Upper lobe of right lung (tissue), 1 donor: ENCODE measurements around the gene SYNE1. TPM values are rescaled to one million over a fixed set of nuclear protein-coding genes. Genes with fewer than 3 reads are reported as not detected.

Source experiments
- ATAC-seq: fragments of 200-7000 bp; cut with Tn5 transposase; one replicate; pipeline ENCODE4 v1.9.1; 2020; ENCODE audit warnings: mild to moderate bottlenecking, moderate library complexity
- DNase-seq: peaks from one replicate; pipeline ENCODE4 v3.0.0-alpha.2; 2020
- H3K27ac ChIP-seq: fragments of 200-600 bp; one replicate; pipeline ENCODE4 v1.8.0; 2022
- H3K27me3 ChIP-seq: fragments of 200-600 bp; one replicate; pipeline ENCODE4 v1.8.0; 2022; ENCODE audit warnings: mild to moderate bottlenecking
- H3K36me3 ChIP-seq: fragments of 200-600 bp; one replicate; pipeline ENCODE4 v1.8.0; 2022
- H3K4me1 ChIP-seq: fragments of 200-600 bp; one replicate; pipeline ENCODE4 v1.8.0; 2022
- H3K4me3 ChIP-seq: fragments of 200-600 bp; one replicate; pipeline ENCODE4 v1.8.0; 2022; ENCODE audit warnings: mild to moderate bottlenecking
- H3K9me3 ChIP-seq: fragments of 200-600 bp; one replicate; pipeline ENCODE4 v1.8.0; 2022
- CTCF ChIP-seq: fragments of 200-600 bp; IDR thresholded peaks from one replicate; pipeline ENCODE4 v1.8.0; 2022; ENCODE audit warnings: antibody characterized with exemption
- intact Hi-C: fragments of 100-400 bp; cut with DNase I; formaldehyde crosslinking; loops from one replicate; pipeline ENCODE4 v1.11.0; 2022
- total RNA-seq: library from RNA; stranded (reverse); fragmentation: NEBNext Ultra II Directional; extraction: Animal tissue kit (Norgen Biotek cat#: 25700); gene quantifications from one replicate; pipeline ENCODE4 v1.2.1, GENCODE V29; 2021
- donor health status: DM: no; HTN: yes; CAD: no; lungs with severe emphysema.

Gene SYNE1
- total RNA-seq, 1 donor from 2014 or later = 168 TPM

- Histone ChIP-seq H3K27me3 (no peaks in the 10 kb centered on the region), H3K4me1 (no peaks in the 10 kb centered on the region), H3K36me3 (no peaks in the 10 kb centered on the region), H3K27ac (no peak overlapping the region), H3K4me3 (no peak overlapping the region), H3K9me3 (no peaks in the 10 kb centered on the region)
- ATAC-seq (no peak), DNase-seq (no peak)
- no peak for TF ChIP-seq CTCF
- intact Hi-C loops = no loop called here
These were observed 178.2 kb downstream of the SYNE1 start for GRCh38 chr6:152458648-152459644.

GRCh38 chr6:152457949-152458624, 179.1 kb downstream of the SYNE1 start:
- Histone ChIP-seq H3K27me3 (no peaks in the 10 kb centered on the region), H3K9me3 (no peaks in the 10 kb centered on the region), H3K27ac (no peak overlapping the region), H3K4me1 (no peaks in the 10 kb centered on the region), H3K4me3 (no peak overlapping the region), H3K36me3 (no peaks in the 10 kb centered on the region)
- intact Hi-C loops = no loop called here
- ATAC-seq (no peak), DNase-seq (no peak)
- no peak for TF ChIP-seq CTCF

GRCh38 chr6:152454003-152454402, 183.2 kb downstream of the SYNE1 start:
- intact Hi-C loops = no loop called here
- no peaks in the 10 kb centered on the region for H3K9me3 ChIP-seq
- no peak for TF ChIP-seq CTCF
- DNase-seq (no peak), ATAC-seq (no peak)
- no peak overlapping the region for H3K4me3 ChIP-seq
- H3K4me1 ChIP-seq = no peaks in the 10 kb centered on the region
- no peaks in the 10 kb centered on the region for H3K27me3 ChIP-seq
- H3K36me3 ChIP-seq = no peaks in the 10 kb centered on the region
- no peak overlapping the region for H3K27ac ChIP-seq

- Histone ChIP-seq H3K4me3 (no peak overlapping the region), H3K9me3 (no peaks in the 10 kb centered on the region), H3K36me3 (no peaks in the 10 kb centered on the region), H3K27me3 (no peaks in the 10 kb centered on the region), H3K27ac (no peak overlapping the region), H3K4me1 (no peaks in the 10 kb centered on the region)
- TF ChIP-seq CTCF = no peak
- ATAC-seq (no peak), DNase-seq (no peak)
- intact Hi-C loops = no loop called here
These were observed 183.7 kb downstream of the SYNE1 start for GRCh38 chr6:152453421-152453820.

- Histone ChIP-seq H3K9me3 (no peaks in the 10 kb centered on the region), H3K27me3 (no peaks in the 10 kb centered on the region), H3K4me3 (no peak overlapping the region), H3K4me1 (no peaks in the 10 kb centered on the region), H3K36me3 (no peaks in the 10 kb centered on the region), H3K27ac (no peak overlapping the region)
- no peak for DNase-seq
- no peak for TF ChIP-seq CTCF
- no peak for ATAC-seq
- intact Hi-C loops = no loop called here
These were observed 184.5 kb downstream of the SYNE1 start for GRCh38 chr6:152452639-152453038.
